Lower lobe of right lung (tissue), 2 donors: Measurements from ENCODE around the gene BDNF. TPM values are rescaled to one million over a fixed set of nuclear protein-coding genes. Genes with fewer than 3 reads are reported as not detected.

ENCODE experiments used
- ATAC-seq, 2 donors: fragments of 200-7000 bp; cut with Tn5 transposase; one replicate each; pipeline ENCODE4 v1.9.1; 2020 to 2022; ENCODE audit warnings: mild to moderate bottlenecking in 2 of 2, moderate library complexity in 2 of 2
- DNase-seq: peaks from one replicate; pipeline ENCODE4 v3.0.0-alpha.2; 2020
- H3K27ac ChIP-seq: fragments of 200-600 bp; one replicate; pipeline ENCODE4 v1.8.0; 2022
- H3K27me3 ChIP-seq: fragments of 200-600 bp; one replicate; pipeline ENCODE4 v1.8.0; 2022; ENCODE audit warnings: low read depth
- H3K36me3 ChIP-seq: fragments of 200-600 bp; one replicate; pipeline ENCODE4 v1.8.0; 2022; ENCODE audit warnings: mild to moderate bottlenecking
- H3K4me1 ChIP-seq: fragments of 200-600 bp; one replicate; pipeline ENCODE4 v1.8.0; 2022
- H3K4me3 ChIP-seq: fragments of 200-600 bp; one replicate; pipeline ENCODE4 v1.8.0; 2022; ENCODE audit warnings: mild to moderate bottlenecking
- H3K9me3 ChIP-seq: fragments of 200-600 bp; one replicate; pipeline ENCODE4 v1.8.0; 2022
- CTCF ChIP-seq: fragments of 200-600 bp; IDR thresholded peaks from one replicate; pipeline ENCODE4 v1.8.0; 2022; ENCODE audit warnings: antibody characterized with exemption, mild to moderate bottlenecking
- intact Hi-C: fragments of 100-400 bp; cut with DNase I; formaldehyde crosslinking; loops from one replicate; pipeline ENCODE4 v1.11.0; 2022
- total RNA-seq: library from RNA; stranded (reverse); fragmentation: NEBNext Ultra II Directional; extraction: Animal tissue kit (Norgen Biotek cat#: 25700); gene quantifications from one replicate; pipeline ENCODE4 v1.2.1, GENCODE V29; 2021
- donor health status: DM: no; HTN: yes; CAD: no; lungs with severe emphysema.

Gene BDNF
- total RNA-seq, 1 donor from 2014 or later: 3.4 TPM

DNA sequence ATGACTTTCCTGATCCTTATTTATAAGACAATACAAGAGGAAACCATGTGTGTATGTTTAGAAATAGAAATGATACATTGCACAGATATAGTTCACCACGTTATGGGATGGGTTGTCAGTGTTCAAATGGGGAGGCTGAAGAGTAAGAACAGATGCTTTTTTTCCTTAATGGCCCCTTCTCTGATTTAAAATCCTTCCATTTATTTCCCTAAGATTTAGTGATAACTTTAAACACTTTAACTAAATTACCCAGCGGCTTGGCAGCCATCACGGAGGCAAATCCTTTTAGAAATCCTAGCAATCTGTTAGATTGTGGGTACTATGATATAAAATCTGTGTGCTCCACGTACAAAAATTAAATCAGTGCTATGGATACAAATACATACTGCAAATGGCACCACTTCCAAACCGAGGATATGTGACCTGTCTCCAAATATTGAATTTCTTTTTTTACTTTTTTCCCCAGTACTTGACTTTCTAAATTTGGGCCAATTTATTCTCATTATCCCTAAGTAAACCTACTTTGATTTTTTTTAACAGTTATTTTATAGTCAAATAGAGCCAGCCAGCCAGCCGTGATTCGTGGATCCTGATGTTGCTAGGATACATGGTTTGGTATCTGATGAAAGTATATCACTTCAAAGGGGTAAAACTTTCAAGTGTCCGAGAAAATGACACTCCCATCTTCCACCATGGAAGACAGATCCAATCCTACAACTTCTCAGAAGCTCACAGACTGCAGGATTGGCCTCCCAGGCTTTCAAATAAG lies 46.1 kb downstream of the BDNF start:
- Histone ChIP-seq H3K4me3 (no peak overlapping the region), H3K4me1 (no peaks in the 10 kb centered on the region), H3K36me3 (no peaks in the 10 kb centered on the region), H3K27ac (no peak overlapping the region), H3K27me3 (no peaks in the 10 kb centered on the region), H3K9me3 (no peaks in the 10 kb centered on the region)
- no peak for ATAC-seq
- TF ChIP-seq CTCF: no peak
- intact Hi-C loops: no loop called here
- DNase-seq: no peak

DNA sequence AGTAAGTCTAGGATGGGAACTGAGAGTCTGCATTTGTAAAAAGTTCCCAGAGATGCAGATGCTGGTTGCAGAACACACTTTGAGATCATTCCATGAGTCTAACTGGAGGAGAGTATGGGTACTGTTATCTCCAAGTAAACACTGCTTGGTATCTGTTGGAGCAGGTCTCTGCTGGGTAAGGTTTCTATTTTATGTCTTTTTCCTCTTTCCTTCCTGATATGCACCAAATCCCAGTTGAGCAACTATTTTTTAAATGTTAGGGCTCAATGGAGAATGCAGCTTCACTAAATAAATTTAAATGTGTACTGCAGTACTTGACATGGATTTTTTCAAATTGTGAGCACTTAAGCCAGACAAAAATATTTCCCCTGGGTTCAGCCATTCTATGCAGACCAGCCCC lies 48.5 kb downstream of the BDNF start:
- Histone ChIP-seq H3K4me3 (no peak overlapping the region), H3K4me1 (no peaks in the 10 kb centered on the region), H3K27ac (no peak overlapping the region), H3K36me3 (no peaks in the 10 kb centered on the region), H3K27me3 (no peaks in the 10 kb centered on the region), H3K9me3 (no peaks in the 10 kb centered on the region)
- ATAC-seq: no peak
- TF ChIP-seq CTCF: no peak
- DNase-seq: no peak
- intact Hi-C loops: no loop called here

DNA sequence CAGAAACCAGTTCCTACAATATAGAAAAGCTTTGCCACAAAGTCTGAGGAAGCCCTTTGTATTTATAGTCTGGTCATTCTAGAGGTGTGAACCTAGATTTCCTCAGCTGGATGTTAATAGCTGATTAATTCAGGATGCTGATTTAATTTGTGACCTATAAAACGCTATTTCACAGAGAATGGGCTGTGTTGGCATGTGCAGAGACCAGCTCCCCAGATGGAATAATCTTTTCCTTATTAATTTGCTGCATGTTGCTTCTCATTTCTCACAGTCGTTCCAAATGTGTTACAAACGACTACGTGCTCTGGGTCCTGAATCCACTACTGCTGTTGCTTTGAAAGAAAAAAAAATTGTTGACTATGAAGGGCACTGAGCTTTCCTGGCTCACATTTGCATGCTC lies 49.3 kb downstream of the BDNF start:
- TF ChIP-seq CTCF: no peak
- Histone ChIP-seq H3K27ac (no peak overlapping the region), H3K27me3 (no peaks in the 10 kb centered on the region), H3K9me3 (no peaks in the 10 kb centered on the region), H3K4me3 (no peak overlapping the region), H3K36me3 (no peaks in the 10 kb centered on the region), H3K4me1 (no peaks in the 10 kb centered on the region)
- no peak for DNase-seq
- no peak for ATAC-seq
- intact Hi-C loops: no loop called here

- intact Hi-C loops: no loop called here
- H3K4me1 ChIP-seq: no peaks in the 10 kb centered on the region
- DNase-seq (no peak), ATAC-seq (no peak)
- no peaks in the 10 kb centered on the region for H3K9me3 ChIP-seq
- no peak for TF ChIP-seq CTCF
- H3K27me3 ChIP-seq: no peaks in the 10 kb centered on the region
- H3K27ac ChIP-seq: no peak overlapping the region
- H3K4me3 ChIP-seq: no peak overlapping the region
- H3K36me3 ChIP-seq: no peaks in the 10 kb centered on the region
Measured at GRCh38 chr11:27649800-27650199, 50.5 kb downstream of the BDNF start.

DNA sequence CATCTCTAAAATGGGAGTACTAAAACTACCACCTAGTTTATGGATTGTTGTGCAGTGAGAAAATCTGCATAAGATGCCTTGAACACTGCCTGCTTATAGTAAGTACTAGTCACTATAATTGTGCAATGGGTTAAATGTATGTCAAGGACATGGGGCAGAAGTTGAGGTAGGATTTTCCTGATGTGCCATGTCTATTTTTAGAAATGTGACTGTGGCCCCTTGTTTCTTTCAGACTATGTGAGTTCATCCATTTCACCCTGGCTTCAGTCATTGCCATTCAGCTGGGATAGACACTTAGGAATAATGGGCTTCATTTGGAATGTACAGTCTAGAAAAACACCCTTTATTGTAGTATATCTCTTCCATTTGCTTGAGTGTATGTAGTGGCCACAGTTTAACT lies 51.4 kb downstream of the BDNF start:
- intact Hi-C loops: no loop called here
- DNase-seq (no peak), ATAC-seq (no peak)
- H3K27ac ChIP-seq: no peak overlapping the region
- H3K4me3 ChIP-seq: no peak overlapping the region
- H3K36me3 ChIP-seq: no peaks in the 10 kb centered on the region
- H3K4me1 ChIP-seq: no peaks in the 10 kb centered on the region
- H3K27me3 ChIP-seq: no peaks in the 10 kb centered on the region
- no peaks in the 10 kb centered on the region for H3K9me3 ChIP-seq
- TF ChIP-seq CTCF: no peak
